Peyer's patch (tissue), 4 donors: ENCODE measurements around the gene ZNF618. TPM values are rescaled to one million over a fixed set of nuclear protein-coding genes. Genes with fewer than 3 reads are reported as not detected.

Experiments
- DNase-seq, 3 donors: peaks; one replicate each; pipeline ENCODE4 v3.0.0-alpha.2; 2017 to 2019
- H3K27ac ChIP-seq, 4 donors: fragments of 200-600 bp; sonication (generic); one replicate each; pipeline ENCODE4 v1.5.1; 2016 to 2019
- H3K27me3 ChIP-seq, 2 donors: fragments of 200-600 bp; sonication (generic); one replicate each; pipeline ENCODE4 v1.5.1; 2019
- H3K36me3 ChIP-seq, 3 donors: fragments of 200-600 bp; sonication (generic); one replicate each; pipeline ENCODE4 v1.5.1; 2016 to 2019
- H3K4me1 ChIP-seq, 4 donors: fragments of 200-600 bp; sonication (generic); one replicate each; pipeline ENCODE4 v1.5.1; 2016 to 2019
- H3K4me3 ChIP-seq, 4 donors: fragments of 200-600 bp; sonication (generic); 1 replicate in 3 of 4; 2 replicates in 1 of 4; pipeline ENCODE4 v1.5.1; 2016 to 2019; ENCODE audit warnings: mild to moderate bottlenecking in 1 of 4
- H3K9me3 ChIP-seq, 4 donors: fragments of 200-600 bp; sonication (generic); one replicate each; pipeline ENCODE4 v1.5.1; 2016 to 2019; ENCODE audit warnings: mild to moderate bottlenecking in 1 of 4
- POLR2A ChIP-seq, 2 donors: fragments of 450-650 bp; IDR thresholded peaks; one replicate each; pipeline ENCODE4 v1.5.1; 2017; ENCODE audit warnings: antibody characterized with exemption in 2 of 2, mild to moderate bottlenecking in 2 of 2, moderate library complexity in 2 of 2
- total RNA-seq, 4 donors: library from RNA; depleted of rRNA; stranded (reverse); fragments of >200 nt; gene quantifications; one replicate each; pipeline ENCODE4 v1.1.0, GENCODE V29; 2016
- TF ChIP-seq, protein P1 (sequence below), 6 experiments: fragments of 450-650 bp in 4 of 6; fragments of 200-600 bp in 2 of 6; sonication (generic) in 1 of 6; IDR thresholded peaks; one replicate each; pipeline ENCODE4 v1.5.1; 2017 to 2019; ENCODE audit warnings: antibody characterized with exemption in 6 of 6, mild to moderate bottlenecking in 3 of 6, moderate library complexity in 1 of 6

ZNF618 gene
- total RNA-seq, 4 donors from 2014 or later, result 2.8 to 26.4 (median 4.1) TPM

DNA sequence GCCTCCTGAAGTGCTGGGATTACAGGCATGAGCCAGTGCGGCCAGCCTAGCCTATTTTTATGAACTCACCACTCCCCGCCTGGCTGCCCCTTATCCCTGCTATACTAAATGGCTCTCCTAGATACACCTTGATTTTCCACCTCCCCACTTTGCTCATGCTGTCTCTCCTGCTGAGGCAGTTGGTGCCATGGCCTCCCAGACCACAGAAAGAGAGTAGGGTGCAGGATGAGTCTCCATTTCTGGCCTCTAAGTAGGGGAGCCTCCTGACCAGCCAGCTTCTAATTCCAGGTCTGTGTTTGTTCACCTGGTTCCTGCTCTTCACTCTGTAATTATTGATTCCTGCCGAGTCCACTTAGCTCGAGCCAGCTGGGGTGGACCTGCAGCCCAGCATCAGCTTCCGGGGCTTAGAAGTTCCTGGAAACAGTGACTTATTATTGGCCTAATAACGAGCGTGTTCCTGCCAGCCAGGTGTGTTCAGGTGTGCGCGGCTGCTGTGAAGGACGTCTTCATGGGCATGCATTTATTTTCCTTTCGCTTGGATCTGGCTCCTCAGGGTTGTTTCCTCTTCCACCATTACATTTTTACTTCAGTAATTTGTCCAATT, 34.0 kb downstream of the ZNF618 start:
- peaks cover 0 to 7% (median 0%) of the 10 kb centered on the region in 4 donors for H3K4me1 ChIP-seq
- H3K9me3 ChIP-seq, result no peaks in the 10 kb centered on the region
- no peak overlapping the region for H3K27ac ChIP-seq
- H3K4me3 ChIP-seq, result no peak overlapping the region
- no peaks in the 10 kb centered on the region for H3K36me3 ChIP-seq
- no peak for DNase-seq
- TF ChIP-seq POLR2A (IDR thresholded peaks at IDR 0.05), result no peak
- TF ChIP-seq, protein P1, sequence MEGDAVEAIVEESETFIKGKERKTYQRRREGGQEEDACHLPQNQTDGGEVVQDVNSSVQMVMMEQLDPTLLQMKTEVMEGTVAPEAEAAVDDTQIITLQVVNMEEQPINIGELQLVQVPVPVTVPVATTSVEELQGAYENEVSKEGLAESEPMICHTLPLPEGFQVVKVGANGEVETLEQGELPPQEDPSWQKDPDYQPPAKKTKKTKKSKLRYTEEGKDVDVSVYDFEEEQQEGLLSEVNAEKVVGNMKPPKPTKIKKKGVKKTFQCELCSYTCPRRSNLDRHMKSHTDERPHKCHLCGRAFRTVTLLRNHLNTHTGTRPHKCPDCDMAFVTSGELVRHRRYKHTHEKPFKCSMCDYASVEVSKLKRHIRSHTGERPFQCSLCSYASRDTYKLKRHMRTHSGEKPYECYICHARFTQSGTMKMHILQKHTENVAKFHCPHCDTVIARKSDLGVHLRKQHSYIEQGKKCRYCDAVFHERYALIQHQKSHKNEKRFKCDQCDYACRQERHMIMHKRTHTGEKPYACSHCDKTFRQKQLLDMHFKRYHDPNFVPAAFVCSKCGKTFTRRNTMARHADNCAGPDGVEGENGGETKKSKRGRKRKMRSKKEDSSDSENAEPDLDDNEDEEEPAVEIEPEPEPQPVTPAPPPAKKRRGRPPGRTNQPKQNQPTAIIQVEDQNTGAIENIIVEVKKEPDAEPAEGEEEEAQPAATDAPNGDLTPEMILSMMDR (IDR thresholded peaks at IDR 0.05), result no peak
- no peaks in the 10 kb centered on the region for H3K27me3 ChIP-seq

DNA sequence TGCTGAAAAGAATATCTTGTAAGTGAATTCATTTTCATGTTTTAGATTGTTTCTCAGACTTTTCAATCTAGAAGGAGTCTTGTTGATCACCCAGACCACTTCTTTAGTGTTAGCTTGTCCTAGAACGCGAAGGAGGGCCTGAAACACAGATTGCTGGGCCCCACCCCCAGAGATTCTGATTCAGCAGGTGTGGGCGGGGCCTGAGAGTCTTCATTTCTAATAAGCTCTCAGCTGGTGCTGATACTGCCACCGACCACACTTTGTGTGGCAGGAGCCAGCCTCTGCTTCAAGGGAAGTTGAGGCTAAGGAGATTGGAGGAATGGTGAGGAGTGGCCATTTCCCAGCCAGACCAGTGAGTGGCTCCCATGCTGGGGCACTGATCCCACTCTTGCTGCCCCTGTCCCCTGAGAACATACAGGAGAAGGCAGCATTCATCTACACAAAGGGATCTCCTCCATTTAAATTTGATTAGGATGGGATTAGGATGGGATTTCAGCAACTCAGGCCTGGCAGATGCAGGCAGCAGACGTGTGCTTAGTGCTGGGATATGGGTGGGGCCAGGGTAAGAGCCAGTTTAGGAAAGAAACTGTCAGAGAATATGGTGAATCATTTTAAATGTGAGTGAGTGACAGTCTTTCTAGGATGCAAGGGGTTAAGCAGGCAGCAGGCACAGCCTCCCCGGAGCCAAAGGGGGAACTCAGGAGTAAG, 35.9 kb downstream of the ZNF618 start:
- Histone ChIP-seq H3K36me3 (no peaks in the 10 kb centered on the region), H3K4me3 (no peak overlapping the region), H3K4me1 (peaks cover 0 to 7% (median 0%) of the 10 kb centered on the region in 4 donors), H3K27ac (no peak overlapping the region), H3K9me3 (no peaks in the 10 kb centered on the region), H3K27me3 (no peaks in the 10 kb centered on the region)
- no peak for DNase-seq
- TF ChIP-seq POLR2A (IDR thresholded peaks at IDR 0.05), result no peak
- TF ChIP-seq, protein P1 (IDR thresholded peaks at IDR 0.05), result no peak

DNA sequence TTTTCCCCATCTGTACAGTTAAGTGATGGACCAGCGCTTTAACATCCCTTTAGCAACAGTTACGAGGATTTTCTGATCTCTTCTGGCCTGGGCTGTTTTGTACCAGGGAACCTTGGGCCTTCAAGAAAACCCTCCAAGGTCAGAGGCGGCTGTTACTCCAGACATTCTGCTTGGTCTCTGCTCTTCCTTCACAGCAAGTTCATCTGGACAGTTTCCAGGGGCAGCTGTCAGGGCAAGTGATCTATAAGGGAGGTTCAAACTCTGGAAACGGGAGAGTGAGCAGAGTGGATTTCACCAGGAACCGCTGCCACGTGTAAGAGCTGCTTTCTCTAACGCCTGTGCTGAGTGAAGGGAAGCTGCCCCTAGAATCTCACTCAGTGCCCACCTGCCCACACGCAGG, 36.7 kb downstream of the ZNF618 start:
- no peaks in the 10 kb centered on the region for H3K9me3 ChIP-seq
- H3K4me1 ChIP-seq, result peaks cover 0 to 7% (median 0%) of the 10 kb centered on the region in 4 donors
- H3K27ac ChIP-seq, result no peak overlapping the region
- H3K4me3 ChIP-seq, result no peak overlapping the region
- H3K27me3 ChIP-seq, result no peaks in the 10 kb centered on the region
- DNase-seq, result no peak
- no peak for TF ChIP-seq POLR2A (IDR thresholded peaks at IDR 0.05)
- TF ChIP-seq, protein P1 (IDR thresholded peaks at IDR 0.05), result no peak
- H3K36me3 ChIP-seq, result no peaks in the 10 kb centered on the region

DNA sequence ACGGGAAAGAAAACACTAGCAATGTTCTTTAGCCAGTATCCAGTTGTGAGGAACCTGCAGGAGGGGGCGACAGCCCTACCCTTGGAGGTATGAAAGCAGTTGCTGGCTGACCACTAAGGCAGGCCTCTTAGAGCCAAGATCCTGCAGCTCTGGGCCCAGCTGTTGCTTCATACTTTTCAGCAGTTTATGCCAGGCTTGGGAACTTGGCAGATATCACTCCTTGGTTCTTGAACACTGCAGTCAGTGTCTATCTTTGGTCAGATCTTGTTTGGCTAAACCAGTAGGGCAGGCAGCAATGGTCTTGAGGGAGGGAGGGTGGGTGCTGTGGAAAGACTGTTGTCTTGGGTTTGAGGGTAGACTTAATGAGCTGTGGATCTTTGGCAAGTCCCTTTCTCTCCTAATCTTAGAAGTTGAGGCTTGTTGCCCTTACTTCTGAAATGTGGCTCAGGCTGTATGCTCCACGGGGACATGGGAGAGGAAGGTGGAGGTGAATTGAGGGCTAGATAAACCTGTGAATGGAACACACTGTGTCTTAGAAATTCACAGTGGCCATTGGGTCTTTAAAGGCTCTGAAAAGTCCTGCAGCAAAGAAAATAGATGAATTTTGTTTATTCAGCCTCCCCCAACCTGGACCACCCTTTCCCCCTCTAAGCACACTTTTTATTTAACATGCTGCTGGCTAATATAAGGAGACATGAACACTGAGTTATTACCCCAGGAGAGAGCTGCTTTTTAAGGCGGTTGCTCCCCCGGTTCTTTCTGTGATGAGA, 37.5 kb downstream of the ZNF618 start:
- no peak overlapping the region for H3K27ac ChIP-seq
- TF ChIP-seq, protein P1 (IDR thresholded peaks at IDR 0.05), result no peak
- no peak for TF ChIP-seq POLR2A (IDR thresholded peaks at IDR 0.05)
- no peak overlapping the region for H3K4me3 ChIP-seq
- no peaks in the 10 kb centered on the region for H3K27me3 ChIP-seq
- no peaks in the 10 kb centered on the region for H3K9me3 ChIP-seq
- DNase-seq, result no peak
- no peaks in the 10 kb centered on the region for H3K36me3 ChIP-seq
- H3K4me1 ChIP-seq, result peaks cover 0 to 7% (median 0%) of the 10 kb centered on the region in 4 donors

DNA sequence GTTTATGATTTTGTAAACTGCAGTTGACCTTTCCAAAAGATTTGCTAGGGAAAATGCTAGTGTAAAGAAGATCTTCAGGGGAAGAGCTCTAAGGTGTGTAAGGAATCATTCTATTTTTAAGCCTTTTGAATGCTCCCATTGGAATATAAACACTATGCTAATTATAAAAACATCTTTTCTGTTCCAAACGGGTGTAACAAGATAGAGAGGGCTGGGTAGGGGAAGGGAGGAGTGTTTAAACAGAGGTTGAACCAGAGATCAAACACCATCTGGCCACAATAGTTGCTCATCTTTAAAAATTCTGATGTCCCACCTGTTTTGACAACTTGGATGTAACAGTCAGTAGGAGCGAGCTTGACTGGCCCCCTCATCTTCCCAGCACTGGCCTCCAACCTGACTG, 38.4 kb downstream of the ZNF618 start:
- Histone ChIP-seq H3K27me3 (no peaks in the 10 kb centered on the region), H3K9me3 (no peaks in the 10 kb centered on the region), H3K27ac (no peak overlapping the region), H3K36me3 (no peaks in the 10 kb centered on the region), H3K4me1 (peaks cover 0 to 7% (median 0%) of the 10 kb centered on the region in 4 donors), H3K4me3 (no peak overlapping the region)
- DNase-seq, result no peak
- TF ChIP-seq, protein P1 (IDR thresholded peaks at IDR 0.05), result no peak
- TF ChIP-seq POLR2A (IDR thresholded peaks at IDR 0.05), result no peak
